Measurements from ENCODE around the gene ARHGAP33.
"Not testable (repeated sequence)": the region's sequence is repeated elsewhere in the genome, so short reads cannot be mapped to it uniquely, and the experiment has no call there.

Gene ARHGAP33

DNA sequence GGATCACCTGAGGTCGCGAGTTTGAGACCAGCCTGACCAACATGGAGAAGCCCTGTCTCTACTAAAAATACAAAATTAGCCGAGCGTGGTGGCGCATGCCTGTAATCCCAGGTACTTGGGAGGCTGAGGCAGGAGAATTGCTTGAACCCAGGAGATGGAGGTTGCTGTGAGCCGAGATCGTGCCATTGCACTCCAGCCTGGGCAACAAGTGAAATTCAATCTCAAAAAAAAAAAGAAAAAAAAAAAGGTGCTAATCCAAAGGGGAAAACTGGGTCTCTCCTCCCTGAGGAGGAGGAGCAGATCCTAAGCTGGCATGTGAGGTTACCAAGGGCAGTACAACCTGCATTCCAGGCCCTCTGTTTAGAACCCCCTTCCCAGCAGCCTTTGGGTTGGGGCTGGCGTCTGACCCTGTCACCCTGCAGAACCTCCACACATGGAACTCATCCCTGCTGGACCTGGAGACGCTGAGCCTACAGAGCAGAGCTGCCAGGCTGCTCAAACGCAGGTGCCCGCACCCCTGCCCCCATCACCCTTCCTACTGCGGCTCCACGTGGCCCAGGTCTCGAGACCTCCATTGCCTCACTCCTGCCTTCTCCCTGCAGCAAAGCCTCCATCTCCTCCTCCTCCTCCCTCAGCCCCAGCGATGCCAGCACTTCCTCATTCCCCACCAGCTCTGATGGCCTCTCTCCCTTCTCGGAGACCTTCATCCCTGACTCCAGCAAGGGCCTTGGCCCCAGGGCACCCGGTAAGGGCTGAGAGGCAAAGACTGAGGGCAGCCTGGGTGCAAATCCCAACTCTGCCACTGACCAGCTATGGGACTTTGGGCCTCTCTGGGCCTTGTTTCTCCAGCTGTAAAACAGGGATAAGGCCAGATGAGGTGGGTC is 10.7 kb upstream of the ARHGAP33 start:
- peaks cover 0 to 1% (median 0%) of the 10 kb centered on the region in 5 experiments for H3K9me3 ChIP-seq (ENCODE audit: control extremely low read depth in 1 of 5, control insufficient read depth in 4 of 5, insufficient read depth in 2 of 5, low read depth in 1 of 5, low read length in 4 of 5)
- WGBS (ENCODE audit: insufficient coverage), result 99% methylated on average over 13 of the region's 17 CpGs
- ChIA-PET POLR2A (no interaction called here), CTCF (no interaction called here)
- H3K27me3 ChIP-seq (replicated peaks in 2 of 5; ENCODE audit: control insufficient read depth in 4 of 5, insufficient read depth in 5 of 5, low read length in 4 of 5), result no peaks in the 10 kb centered on the region
- no peak overlapping the region for H3K4me3 ChIP-seq (ENCODE audit: control insufficient read depth in 1 of 7, extremely low read depth in 1 of 7, insufficient read depth in 4 of 7, low read depth in 2 of 7, low read length in 6 of 7)
- H3K27ac ChIP-seq (ENCODE audit: insufficient read depth in 1 of 2, low read depth in 1 of 2, low read length in 2 of 2, poor library complexity in 1 of 2, severe bottlenecking in 2 of 2), result no peak overlapping the region
- no peak for DNase-seq
- peaks cover 0 to 5% (median under 1%) of the 10 kb centered on the region in 4 experiments for H3K4me1 ChIP-seq (ENCODE audit: control extremely low read depth in 1 of 4, control insufficient read depth in 4 of 4, insufficient read depth in 4 of 4, low read length in 3 of 4)
- H3K36me3 ChIP-seq (ENCODE audit: control insufficient read depth in 4 of 4, insufficient read depth in 4 of 4, low read length in 3 of 4), result peaks cover 0 to 43% (median 27%) of the 10 kb centered on the region in 4 experiments

DNA sequence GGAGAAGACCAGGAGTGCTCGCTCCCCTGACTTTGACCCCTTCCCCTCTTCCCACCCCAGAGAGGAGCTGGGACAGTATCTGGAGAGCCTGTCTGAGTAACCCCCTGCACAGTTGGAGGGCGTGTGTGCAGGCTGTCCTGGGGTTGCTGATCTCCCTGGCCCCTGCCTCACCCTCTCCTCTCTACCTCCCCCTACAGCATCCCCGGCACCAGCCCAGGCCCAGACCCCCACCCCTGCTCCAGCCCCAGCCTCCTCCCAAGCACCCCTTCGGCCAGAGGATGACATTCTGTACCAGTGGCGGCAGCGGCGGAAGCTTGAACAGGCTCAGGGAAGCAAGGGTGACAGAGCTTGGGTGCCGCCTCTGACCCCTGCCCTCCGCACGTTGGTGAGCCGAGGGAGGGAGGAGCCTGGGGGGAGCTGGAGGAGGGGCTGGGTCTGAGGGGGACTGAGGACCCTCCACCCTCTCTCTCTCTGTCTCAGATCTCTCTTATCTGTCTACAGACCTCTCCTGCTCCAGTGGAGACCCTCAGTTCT is 8.7 kb upstream of the ARHGAP33 start:
- POLR2A ChIA-PET, result no interaction called here
- WGBS (ENCODE audit: insufficient coverage), result 100% methylated on average over 7 of the region's 11 CpGs
- H3K27me3 ChIP-seq (replicated peaks in 2 of 5; ENCODE audit: control insufficient read depth in 4 of 5, insufficient read depth in 5 of 5, low read length in 4 of 5), result no peaks in the 10 kb centered on the region
- CTCF ChIA-PET, result interaction anchor here (1.5 kb wide), 1 partner anchor 54 kb away, joined by 3 read pairs; no protein-coding TSS in a partner anchor
- peaks cover 0 to 5% (median under 1%) of the 10 kb centered on the region in 4 experiments for H3K4me1 ChIP-seq (ENCODE audit: control extremely low read depth in 1 of 4, control insufficient read depth in 4 of 4, insufficient read depth in 4 of 4, low read length in 3 of 4)
- peaks cover 0 to 36% (median 24%) of the 10 kb centered on the region in 4 experiments for H3K36me3 ChIP-seq (ENCODE audit: control insufficient read depth in 4 of 4, insufficient read depth in 4 of 4, low read length in 3 of 4)
- no peak overlapping the region for H3K27ac ChIP-seq (ENCODE audit: insufficient read depth in 1 of 2, low read depth in 1 of 2, low read length in 2 of 2, poor library complexity in 1 of 2, severe bottlenecking in 2 of 2)
- DNase-seq, result no peak
- H3K4me3 ChIP-seq (ENCODE audit: control insufficient read depth in 1 of 7, extremely low read depth in 1 of 7, insufficient read depth in 4 of 7, low read depth in 2 of 7, low read length in 6 of 7), result no peak overlapping the region
- no peaks in the 10 kb centered on the region for H3K9me3 ChIP-seq (ENCODE audit: control extremely low read depth in 1 of 5, control insufficient read depth in 4 of 5, insufficient read depth in 2 of 5, low read depth in 1 of 5, low read length in 4 of 5)

DNA sequence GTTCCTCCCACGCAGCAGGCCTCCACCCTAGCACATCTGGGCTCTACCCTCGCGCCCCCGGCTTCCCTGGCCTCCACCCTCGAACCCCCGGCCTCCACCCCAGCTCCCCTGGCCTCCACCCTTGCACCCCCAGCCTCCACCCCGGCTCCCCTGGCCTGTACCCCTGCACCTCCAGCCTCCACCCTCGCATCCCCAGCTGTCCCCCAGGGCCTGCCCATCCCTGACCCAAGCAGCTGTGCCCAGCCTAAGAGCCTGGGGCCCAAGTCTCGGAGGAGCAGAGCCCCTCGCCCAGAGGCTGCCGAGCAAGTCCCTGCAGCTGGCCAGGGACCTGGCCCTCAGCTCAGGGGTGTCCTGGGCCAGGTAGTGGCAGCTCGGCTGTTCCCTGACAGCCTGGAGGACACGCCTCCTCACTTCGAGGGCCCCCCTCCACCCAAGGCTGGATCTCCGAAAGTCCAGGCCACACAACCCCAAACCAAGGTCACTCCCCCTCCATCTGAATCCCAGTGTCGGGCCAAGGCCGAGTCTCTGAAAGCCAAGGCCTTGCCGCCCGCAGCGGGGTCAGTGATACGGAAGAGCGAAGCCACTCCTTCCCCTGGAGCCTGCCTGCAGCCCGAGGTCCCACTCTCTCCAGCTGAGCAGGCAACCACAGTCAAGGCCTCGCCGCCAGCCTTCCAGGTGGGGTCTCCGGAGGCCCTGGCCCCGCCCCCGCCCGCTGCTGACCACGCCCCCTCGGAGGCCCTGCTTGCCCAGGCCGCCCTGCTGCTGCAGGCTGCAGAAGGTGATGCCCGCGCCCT is 7.9 kb upstream of the ARHGAP33 start:
- H3K4me3 ChIP-seq (ENCODE audit: control insufficient read depth in 1 of 7, extremely low read depth in 1 of 7, insufficient read depth in 4 of 7, low read depth in 2 of 7, low read length in 6 of 7), result no peak overlapping the region
- H3K4me1 ChIP-seq (ENCODE audit: control extremely low read depth in 1 of 4, control insufficient read depth in 4 of 4, insufficient read depth in 4 of 4, low read length in 3 of 4), result peaks cover 0 to 5% (median under 1%) of the 10 kb centered on the region in 4 experiments
- H3K9me3 ChIP-seq (ENCODE audit: control extremely low read depth in 1 of 5, control insufficient read depth in 4 of 5, insufficient read depth in 2 of 5, low read depth in 1 of 5, low read length in 4 of 5), result no peaks in the 10 kb centered on the region
- no peak overlapping the region for H3K27ac ChIP-seq (ENCODE audit: insufficient read depth in 1 of 2, low read depth in 1 of 2, low read length in 2 of 2, poor library complexity in 1 of 2, severe bottlenecking in 2 of 2)
- H3K36me3 ChIP-seq (ENCODE audit: control insufficient read depth in 4 of 4, insufficient read depth in 4 of 4, low read length in 3 of 4), result peaks cover 0 to 29% (median 18%) of the 10 kb centered on the region in 4 experiments
- ChIA-PET POLR2A (no interaction called here), CTCF (interaction anchor here (1.5 kb wide), 1 partner anchor 53 kb away, joined by 3 read pairs; no protein-coding TSS in a partner anchor)
- 90% methylated on average over 32 of the region's 34 CpGs for WGBS (ENCODE audit: insufficient coverage)
- no peak for DNase-seq
- no peaks in the 10 kb centered on the region for H3K27me3 ChIP-seq (replicated peaks in 2 of 5; ENCODE audit: control insufficient read depth in 4 of 5, insufficient read depth in 5 of 5, low read length in 4 of 5)

DNA sequence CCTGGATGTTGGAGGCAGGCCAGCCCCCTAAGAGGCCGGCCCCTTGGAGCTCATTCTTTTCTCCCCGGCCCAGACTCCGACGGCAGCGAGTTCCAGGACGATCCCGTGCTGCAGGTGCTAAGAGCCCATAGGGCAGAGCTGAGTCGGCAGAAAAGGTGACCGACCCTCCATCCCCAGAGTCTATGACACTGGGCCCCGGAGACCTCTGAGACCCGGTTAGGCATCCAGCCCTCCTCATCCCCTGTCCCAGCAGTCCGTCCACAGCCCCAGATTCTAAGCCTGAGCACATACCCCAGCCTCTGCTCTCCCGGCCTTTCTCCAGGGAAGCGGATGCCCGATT is 7.3 kb upstream of the ARHGAP33 start:
- H3K36me3 ChIP-seq (ENCODE audit: control insufficient read depth in 4 of 4, insufficient read depth in 4 of 4, low read length in 3 of 4), result peaks cover 0 to 29% (median 18%) of the 10 kb centered on the region in 4 experiments
- 95% methylated on average over 13 of the region's 15 CpGs for WGBS (ENCODE audit: insufficient coverage)
- POLR2A ChIA-PET, result no interaction called here

DNA sequence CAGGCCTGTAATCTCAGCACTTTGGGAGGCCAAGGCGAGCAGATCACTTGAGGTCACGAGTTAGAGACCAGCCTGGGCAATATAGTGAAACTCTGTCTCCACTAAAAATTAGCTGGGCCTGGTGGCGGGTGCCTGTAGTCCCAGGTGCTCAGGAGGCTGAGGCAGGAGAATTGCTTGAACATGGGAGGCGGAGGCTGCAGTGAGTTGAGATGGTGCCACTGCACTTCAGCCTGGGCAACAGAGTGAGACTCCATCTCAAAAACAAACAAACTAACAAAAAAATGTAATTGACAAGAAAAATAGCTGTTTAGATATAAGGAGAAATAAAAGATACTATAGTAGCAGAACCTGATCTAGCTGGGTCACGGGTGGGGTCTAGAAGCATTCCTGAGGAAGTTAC is 3.0 kb upstream of the ARHGAP33 start:
- POLR2A ChIA-PET; H3K9me3 ChIP-seq (ENCODE audit: control extremely low read depth in 1 of 5, control insufficient read depth in 4 of 5, insufficient read depth in 2 of 5, low read depth in 1 of 5, low read length in 4 of 5); H3K27ac ChIP-seq (ENCODE audit: insufficient read depth in 1 of 2, low read depth in 1 of 2, low read length in 2 of 2, poor library complexity in 1 of 2, severe bottlenecking in 2 of 2); H3K36me3 ChIP-seq (ENCODE audit: control insufficient read depth in 4 of 4, insufficient read depth in 4 of 4, low read length in 3 of 4); H3K27me3 ChIP-seq (replicated peaks in 2 of 5; ENCODE audit: control insufficient read depth in 4 of 5, insufficient read depth in 5 of 5, low read length in 4 of 5); H3K4me3 ChIP-seq (ENCODE audit: control insufficient read depth in 1 of 7, extremely low read depth in 1 of 7, insufficient read depth in 4 of 7, low read depth in 2 of 7, low read length in 6 of 7); DNase-seq: not testable (repeated sequence)
- CTCF ChIA-PET, result interaction anchor here (1.4 kb wide), 1 partner anchor 47 kb away, joined by 5 read pairs; no protein-coding TSS in a partner anchor
- 96% methylated on average over 4 of the region's 5 CpGs for WGBS (ENCODE audit: insufficient coverage)
- peaks cover 0 to 19% (median 13%) of the 10 kb centered on the region in 4 experiments for H3K4me1 ChIP-seq (ENCODE audit: control extremely low read depth in 1 of 4, control insufficient read depth in 4 of 4, insufficient read depth in 4 of 4, low read length in 3 of 4)

More for the DNA sequence above, 7.3 kb upstream of the ARHGAP33 start:
- no peaks in the 10 kb centered on the region for H3K9me3 ChIP-seq (ENCODE audit: control extremely low read depth in 1 of 5, control insufficient read depth in 4 of 5, insufficient read depth in 2 of 5, low read depth in 1 of 5, low read length in 4 of 5)
- CTCF ChIA-PET, result no interaction called here
- H3K27me3 ChIP-seq (replicated peaks in 2 of 5; ENCODE audit: control insufficient read depth in 4 of 5, insufficient read depth in 5 of 5, low read length in 4 of 5), result no peaks in the 10 kb centered on the region
- DNase-seq, result no peak
- no peak overlapping the region for H3K27ac ChIP-seq (ENCODE audit: insufficient read depth in 1 of 2, low read depth in 1 of 2, low read length in 2 of 2, poor library complexity in 1 of 2, severe bottlenecking in 2 of 2)
- peaks cover 0 to 5% (median under 1%) of the 10 kb centered on the region in 4 experiments for H3K4me1 ChIP-seq (ENCODE audit: control extremely low read depth in 1 of 4, control insufficient read depth in 4 of 4, insufficient read depth in 4 of 4, low read length in 3 of 4)
- H3K4me3 ChIP-seq (ENCODE audit: control insufficient read depth in 1 of 7, extremely low read depth in 1 of 7, insufficient read depth in 4 of 7, low read depth in 2 of 7, low read length in 6 of 7), result no peak overlapping the region

DNA sequence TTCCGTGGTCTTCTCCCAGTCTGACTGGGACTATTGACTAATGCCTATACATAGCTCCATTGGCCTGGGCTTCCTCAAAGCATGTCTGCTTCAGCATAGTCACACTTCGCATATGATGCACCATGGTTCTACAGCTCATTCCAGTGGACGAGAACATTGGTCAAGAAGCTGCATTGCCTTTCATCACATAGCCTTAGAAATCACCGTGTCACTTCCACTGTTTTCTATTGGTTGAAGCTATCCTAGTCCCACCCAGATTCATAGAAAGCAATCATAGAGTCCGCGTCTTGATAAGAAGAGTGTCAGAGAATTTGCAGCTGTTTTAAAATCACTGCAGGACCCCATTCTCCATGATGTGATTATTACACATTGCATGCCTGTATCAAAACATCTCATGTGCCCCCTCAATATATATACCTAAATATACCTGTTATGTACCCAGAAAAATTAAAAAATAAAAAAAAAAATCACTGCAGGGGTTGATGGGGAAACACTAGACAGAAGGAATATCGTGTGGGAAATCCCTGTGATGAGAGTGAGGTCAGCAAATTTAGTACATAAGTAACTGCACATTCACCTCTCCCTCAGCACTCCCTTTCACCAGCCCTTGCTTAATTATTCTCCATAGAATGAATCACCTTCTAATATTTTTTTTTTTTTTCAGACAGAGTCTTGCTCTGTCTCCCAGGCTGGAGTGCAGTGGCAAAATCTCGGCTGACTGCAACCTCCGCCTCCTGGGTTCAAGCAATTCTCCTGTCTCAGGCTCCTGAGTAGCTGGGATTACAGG is 2.2 kb upstream of the ARHGAP33 start:
- Histone ChIP-seq H3K9me3 (ENCODE audit: control extremely low read depth in 1 of 5, control insufficient read depth in 4 of 5, insufficient read depth in 2 of 5, low read depth in 1 of 5, low read length in 4 of 5) (no peaks in the 10 kb centered on the region), H3K27ac (ENCODE audit: insufficient read depth in 1 of 2, low read depth in 1 of 2, low read length in 2 of 2, poor library complexity in 1 of 2, severe bottlenecking in 2 of 2) (no peak overlapping the region), H3K27me3 (replicated peaks in 2 of 5; ENCODE audit: control insufficient read depth in 4 of 5, insufficient read depth in 5 of 5, low read length in 4 of 5) (no peaks in the 10 kb centered on the region), H3K4me3 (ENCODE audit: control insufficient read depth in 1 of 7, extremely low read depth in 1 of 7, insufficient read depth in 4 of 7, low read depth in 2 of 7, low read length in 6 of 7) (no peak overlapping the region), H3K4me1 (ENCODE audit: control extremely low read depth in 1 of 4, control insufficient read depth in 4 of 4, insufficient read depth in 4 of 4, low read length in 3 of 4) (peaks cover 0 to 18% (median 12%) of the 10 kb centered on the region in 4 experiments), H3K36me3 (ENCODE audit: control insufficient read depth in 4 of 4, insufficient read depth in 4 of 4, low read length in 3 of 4) (peaks cover 1 to 11% (median 5%) of the 10 kb centered on the region in 4 experiments)
- CTCF ChIA-PET, result interaction anchor here (1.4 kb wide), 1 partner anchor 47 kb away, joined by 5 read pairs; no protein-coding TSS in a partner anchor
- no peak for DNase-seq
- POLR2A ChIA-PET, result no interaction called here
- 92% methylated on average over 8 of the region's 9 CpGs for WGBS (ENCODE audit: insufficient coverage)
